Cardiac muscle cell (in vitro differentiated cells and primary cell): Measurements from ENCODE around the gene PTHLH. TPM values are rescaled to one million over a fixed set of nuclear protein-coding genes. Genes with fewer than 3 reads are reported as not detected.

ENCODE experiments used
- DNase-seq, 2 donors: peaks; one replicate each; pipeline versions ENCODE4 v3.0.0 to v3.0.0-alpha.2; 2010 to 2017; ENCODE audit warnings: low read depth in 1 of 2, low spot score in 1 of 2
- H3K27ac ChIP-seq: fragments of 200-600 bp; sonication (generic); 2 replicates; pipeline ENCODE4 v1.5.1; 2016
- H3K27me3 ChIP-seq: fragments of 200-600 bp; sonication (generic); 2 replicates; pipeline ENCODE4 v1.6.0; 2016; ENCODE audit warnings: control low read depth
- H3K36me3 ChIP-seq: fragments of 200-600 bp; sonication (generic); 2 replicates; pipeline ENCODE4 v1.5.1; 2016; ENCODE audit warnings: control low read depth
- H3K4me1 ChIP-seq: fragments of 200-600 bp; sonication (generic); 2 replicates; pipeline ENCODE4 v1.8.1; 2017; ENCODE audit warnings: low read depth, mild to moderate bottlenecking, mixed run types
- H3K4me3 ChIP-seq: fragments of 200-600 bp; sonication (generic); 2 replicates; pipeline ENCODE4 v1.5.1; 2016; ENCODE audit warnings: mild to moderate bottlenecking
- H3K9me3 ChIP-seq: fragments of 200-600 bp; sonication (generic); 2 replicates; pipeline ENCODE4 v1.5.1; 2017; ENCODE audit warnings: low read depth, mild to moderate bottlenecking, control low read depth
- polyA plus RNA-seq: library from polyadenylated mRNA; unstranded; fragments of >200 nt; fragmentation: Nextera tagmentation; extraction: Ambion mirVana; gene quantifications from 2 replicates; pipeline ENCODE4 v1.2.1, GENCODE V29; 2016
- total RNA-seq: library from RNA; depleted of rRNA; stranded (reverse); fragments of >200 nt; gene quantifications from 2 replicates; pipeline ENCODE4 v1.2.3, GENCODE V29; 2016
- TF ChIP-seq, protein P1 (sequence below): IDR thresholded peaks from 2 replicates; pipeline ENCODE4 v1.5.1; 2012; ENCODE audit warnings: low read depth, mild to moderate bottlenecking, low read length

The PTHLH gene
- total and polyA plus RNA-seq, 2 experiments from 2014 or later, result not detected

DNA sequence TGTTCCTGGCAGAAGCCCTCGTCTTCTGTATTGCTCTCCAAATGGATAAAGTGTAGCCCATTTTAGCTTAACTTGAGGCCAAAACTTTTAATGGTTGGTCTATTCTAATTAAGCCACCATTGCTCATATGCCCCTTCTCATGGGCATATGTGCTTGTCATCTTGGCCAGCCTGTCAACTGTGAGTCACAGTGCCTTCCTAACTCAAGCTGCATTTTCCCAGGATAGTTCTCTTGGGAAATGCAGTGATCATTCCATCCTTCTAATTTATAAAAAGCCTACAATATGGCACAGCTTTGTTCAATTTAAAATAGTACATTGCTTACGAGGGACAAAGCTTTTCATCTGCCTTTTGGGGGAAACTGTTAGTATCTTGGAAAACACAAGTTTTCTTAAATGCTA, 6.6 kb downstream of the PTHLH start:
- Histone ChIP-seq H3K27ac (no peak overlapping the region), H3K4me1 (peaks cover 4% of the 10 kb centered on the region), H3K4me3 (no peak overlapping the region), H3K27me3 (peaks cover 83% of the 10 kb centered on the region), H3K9me3 (no peaks in the 10 kb centered on the region), H3K36me3 (no peaks in the 10 kb centered on the region)
- TF ChIP-seq, protein P1, sequence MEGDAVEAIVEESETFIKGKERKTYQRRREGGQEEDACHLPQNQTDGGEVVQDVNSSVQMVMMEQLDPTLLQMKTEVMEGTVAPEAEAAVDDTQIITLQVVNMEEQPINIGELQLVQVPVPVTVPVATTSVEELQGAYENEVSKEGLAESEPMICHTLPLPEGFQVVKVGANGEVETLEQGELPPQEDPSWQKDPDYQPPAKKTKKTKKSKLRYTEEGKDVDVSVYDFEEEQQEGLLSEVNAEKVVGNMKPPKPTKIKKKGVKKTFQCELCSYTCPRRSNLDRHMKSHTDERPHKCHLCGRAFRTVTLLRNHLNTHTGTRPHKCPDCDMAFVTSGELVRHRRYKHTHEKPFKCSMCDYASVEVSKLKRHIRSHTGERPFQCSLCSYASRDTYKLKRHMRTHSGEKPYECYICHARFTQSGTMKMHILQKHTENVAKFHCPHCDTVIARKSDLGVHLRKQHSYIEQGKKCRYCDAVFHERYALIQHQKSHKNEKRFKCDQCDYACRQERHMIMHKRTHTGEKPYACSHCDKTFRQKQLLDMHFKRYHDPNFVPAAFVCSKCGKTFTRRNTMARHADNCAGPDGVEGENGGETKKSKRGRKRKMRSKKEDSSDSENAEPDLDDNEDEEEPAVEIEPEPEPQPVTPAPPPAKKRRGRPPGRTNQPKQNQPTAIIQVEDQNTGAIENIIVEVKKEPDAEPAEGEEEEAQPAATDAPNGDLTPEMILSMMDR, result no peak
- no peak for DNase-seq

DNA sequence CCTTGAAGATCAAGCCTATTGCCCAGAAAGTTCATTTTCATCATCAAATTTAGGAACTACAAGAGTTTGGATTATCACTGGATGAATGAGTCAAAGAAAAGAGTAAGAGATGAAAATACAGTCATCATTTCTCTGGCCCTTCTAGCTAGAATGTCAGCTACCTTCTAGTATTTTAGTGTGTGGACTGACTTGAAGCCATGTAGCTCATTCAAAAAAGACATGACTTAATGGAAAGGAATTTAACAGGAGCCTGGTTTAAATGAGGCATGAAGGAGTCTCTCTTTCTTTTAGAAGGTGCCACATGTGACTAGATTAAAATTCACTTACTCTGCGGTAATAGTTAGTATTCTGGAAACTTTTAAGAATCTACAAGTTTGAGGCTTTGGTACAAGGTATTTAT, 7.1 kb downstream of the PTHLH start:
- H3K9me3 ChIP-seq, result no peaks in the 10 kb centered on the region
- DNase-seq, result peak in 1 of 2 donors; percentile 15
- TF ChIP-seq, protein P1, result no peak
- H3K4me3 ChIP-seq, result no peak overlapping the region
- H3K27me3 ChIP-seq, result peaks cover 78% of the 10 kb centered on the region
- H3K27ac ChIP-seq, result no peak overlapping the region
- no peaks in the 10 kb centered on the region for H3K36me3 ChIP-seq
- H3K4me1 ChIP-seq, result peaks cover 4% of the 10 kb centered on the region

GRCh38 chr12:27964123-27964522, 8.4 kb downstream of the PTHLH start:
- DNase-seq, result no peak
- H3K4me3 ChIP-seq, result no peak overlapping the region
- H3K27ac ChIP-seq, result no peak overlapping the region
- H3K4me1 ChIP-seq, result no peaks in the 10 kb centered on the region
- H3K27me3 ChIP-seq, result peaks cover 74% of the 10 kb centered on the region
- no peaks in the 10 kb centered on the region for H3K36me3 ChIP-seq
- no peaks in the 10 kb centered on the region for H3K9me3 ChIP-seq
- TF ChIP-seq, protein P1, result no peak

DNA sequence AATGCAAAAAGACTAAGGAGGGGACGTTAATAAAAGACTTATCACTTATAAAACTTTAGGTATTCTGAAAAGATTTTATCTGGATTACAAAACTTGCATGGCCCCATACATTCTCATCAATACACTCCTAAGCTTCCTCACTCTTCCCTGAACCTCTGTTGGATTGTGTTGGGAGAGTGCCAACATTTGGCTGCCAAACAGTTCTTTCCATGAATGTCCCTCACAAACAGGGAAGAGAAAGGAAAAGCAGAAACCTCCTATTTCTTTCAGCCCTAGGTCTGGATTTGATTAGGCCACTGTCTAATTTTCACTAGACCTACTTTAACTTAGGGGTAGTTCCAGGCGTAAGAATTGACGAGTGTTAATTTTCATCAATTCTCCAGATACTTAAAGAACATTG, 11.7 kb downstream of the PTHLH start:
- H3K27ac ChIP-seq, result no peak overlapping the region
- no peak overlapping the region for H3K4me3 ChIP-seq
- peaks cover 41% of the 10 kb centered on the region for H3K27me3 ChIP-seq
- no peaks in the 10 kb centered on the region for H3K4me1 ChIP-seq
- no peaks in the 10 kb centered on the region for H3K9me3 ChIP-seq
- TF ChIP-seq, protein P1, result no peak
- peak in 1 of 2 donors; percentile 43 for DNase-seq
- no peaks in the 10 kb centered on the region for H3K36me3 ChIP-seq

DNA sequence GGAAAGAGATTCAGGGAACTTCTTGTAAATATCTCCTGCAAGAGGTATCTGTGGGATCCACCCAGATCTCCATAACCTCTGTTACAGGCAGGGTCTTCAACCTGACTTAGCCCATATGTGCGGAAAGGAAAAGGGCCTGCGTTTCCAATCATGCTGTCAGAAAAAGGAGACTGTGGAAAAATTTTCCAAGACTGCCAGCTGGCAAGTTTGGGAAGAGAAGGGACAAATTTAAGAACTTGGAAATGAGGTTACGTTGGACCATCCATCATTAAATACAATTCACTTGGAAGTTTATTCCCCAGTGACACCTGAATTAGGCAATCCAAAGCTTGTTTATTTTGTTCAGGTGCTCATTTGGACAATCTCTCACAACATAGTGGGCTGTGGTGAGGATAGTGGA, 13.9 kb downstream of the PTHLH start:
- no peak for DNase-seq
- TF ChIP-seq, protein P1, result no peak
- no peaks in the 10 kb centered on the region for H3K4me1 ChIP-seq
- peaks cover 19% of the 10 kb centered on the region for H3K27me3 ChIP-seq
- H3K9me3 ChIP-seq, result no peaks in the 10 kb centered on the region
- no peak overlapping the region for H3K4me3 ChIP-seq
- no peaks in the 10 kb centered on the region for H3K36me3 ChIP-seq
- no peak overlapping the region for H3K27ac ChIP-seq

DNA sequence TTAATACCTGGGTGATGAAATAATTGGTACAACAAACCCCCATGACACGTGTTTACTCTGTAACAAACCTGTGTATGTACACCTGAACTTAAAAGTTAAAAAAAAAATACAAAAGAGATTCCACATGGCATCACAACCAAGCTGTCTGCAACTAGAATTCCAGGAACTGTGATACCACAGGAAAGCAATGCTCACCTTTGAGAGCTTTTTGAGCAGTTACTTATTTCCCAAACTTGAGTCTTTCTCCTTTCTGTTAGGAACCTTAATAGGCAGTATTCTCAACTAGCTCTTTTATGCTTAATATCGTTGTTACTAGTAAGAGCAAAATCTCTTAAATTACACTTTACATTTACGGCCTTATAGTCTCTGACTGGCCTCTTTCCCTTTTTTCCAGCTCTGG, 15.2 kb downstream of the PTHLH start:
- TF ChIP-seq, protein P1, result no peak
- DNase-seq, result no peak
- H3K4me3 ChIP-seq, result no peak overlapping the region
- no peaks in the 10 kb centered on the region for H3K9me3 ChIP-seq
- peaks cover 13% of the 10 kb centered on the region for H3K27me3 ChIP-seq
- no peaks in the 10 kb centered on the region for H3K4me1 ChIP-seq
- no peaks in the 10 kb centered on the region for H3K36me3 ChIP-seq
- no peak overlapping the region for H3K27ac ChIP-seq
